Neutrophil (primary cell): ENCODE results near the gene SATB1.
"Not testable (repeated sequence)": the region's sequence is repeated elsewhere in the genome, so short reads cannot be mapped to it uniquely, and the experiment has no call there.

Experiments
- H3K27ac ChIP-seq: fragments of 200-600 bp; sonication (generic); 2 replicates; pipeline ENCODE4 v1.5.1; 2016; ENCODE audit warnings: mild to moderate bottlenecking, moderate library complexity
- H3K27me3 ChIP-seq: fragments of 200-600 bp; sonication (generic); 2 replicates; pipeline ENCODE4 v1.6.0; 2016; ENCODE audit warnings: mild to moderate bottlenecking
- H3K36me3 ChIP-seq: fragments of 200-600 bp; sonication (generic); 2 replicates; pipeline ENCODE4 v1.5.1; 2017
- H3K4me1 ChIP-seq, 2 experiments: fragments of 200-600 bp in 1 of 2; sonication (generic) in 1 of 2; 1 replicate in 1 of 2; 2 replicates in 1 of 2; pipeline versions ENCODE4 v1.5.1 to v1.6.1; 2013 to 2016; ENCODE audit warnings: low read depth in 1 of 2, low read length in 1 of 2, mild to moderate bottlenecking in 1 of 2, moderate library complexity in 1 of 2; ENCODE audit not compliant: control insufficient read depth in 1 of 2, insufficient read depth in 1 of 2
- H3K4me3 ChIP-seq, 2 experiments: fragments of 200-600 bp in 1 of 2; sonication (generic) in 1 of 2; 1 replicate in 1 of 2; 2 replicates in 1 of 2; pipeline ENCODE4 v1.5.1; 2013 to 2016; ENCODE audit warnings: low read depth in 1 of 2, low read length in 1 of 2, mild to moderate bottlenecking in 1 of 2, moderate library complexity in 1 of 2
- H3K9me3 ChIP-seq: fragments of 200-600 bp; sonication (generic); 2 replicates; pipeline ENCODE4 v1.5.1; 2016
- CTCF ChIP-seq: fragments of 200-600 bp; sonication (generic); IDR thresholded peaks from 2 replicates; pipeline ENCODE4 v1.5.1; 2016; ENCODE audit warnings: antibody characterized with exemption

SATB1 gene

GRCh38 chr3:18344306-18345014, 80.7 kb downstream of the SATB1 start:
- H3K36me3 ChIP-seq, result peaks cover 19% of the 10 kb centered on the region
- TF ChIP-seq CTCF, result no peak

GRCh38 chr3:18343809-18344208, 81.3 kb downstream of the SATB1 start:
- no peak for TF ChIP-seq CTCF

More at GRCh38 chr3:18344306-18345014, 80.7 kb downstream of the SATB1 start:
- Histone ChIP-seq H3K4me1 (no peaks in the 10 kb centered on the region), H3K9me3 (no peaks in the 10 kb centered on the region), H3K27ac (no peak overlapping the region), H3K4me3 (no peak overlapping the region), H3K27me3 (no peaks in the 10 kb centered on the region)

GRCh38 chr3:18338827-18339514, 86.2 kb downstream of the SATB1 start:
- H3K27me3 ChIP-seq, result no peaks in the 10 kb centered on the region
- no peak for TF ChIP-seq CTCF
- no peaks in the 10 kb centered on the region for H3K4me1 ChIP-seq
- H3K4me3 ChIP-seq, result no peak overlapping the region
- no peak overlapping the region for H3K27ac ChIP-seq
- H3K9me3 ChIP-seq, result no peaks in the 10 kb centered on the region
- no peaks in the 10 kb centered on the region for H3K36me3 ChIP-seq

More at GRCh38 chr3:18343809-18344208, 81.3 kb downstream of the SATB1 start:
- Histone ChIP-seq H3K27me3 (no peaks in the 10 kb centered on the region), H3K27ac (no peak overlapping the region), H3K9me3 (no peaks in the 10 kb centered on the region), H3K4me1 (no peaks in the 10 kb centered on the region), H3K36me3 (peaks cover 12% of the 10 kb centered on the region), H3K4me3 (no peak overlapping the region)

GRCh38 chr3:18337231-18337630, 87.9 kb downstream of the SATB1 start:
- Histone ChIP-seq H3K4me1 (no peaks in the 10 kb centered on the region), H3K27ac (no peak overlapping the region), H3K27me3 (no peaks in the 10 kb centered on the region), H3K4me3 (no peak overlapping the region), H3K9me3 (no peaks in the 10 kb centered on the region), H3K36me3 (no peaks in the 10 kb centered on the region)
- TF ChIP-seq CTCF, result no peak

- H3K4me3 ChIP-seq, result no peak overlapping the region
- H3K27ac ChIP-seq, result no peak overlapping the region
- no peaks in the 10 kb centered on the region for H3K36me3 ChIP-seq
- H3K27me3 ChIP-seq, result no peaks in the 10 kb centered on the region
- no peak for TF ChIP-seq CTCF
- H3K9me3 ChIP-seq, result no peaks in the 10 kb centered on the region
- no peaks in the 10 kb centered on the region for H3K4me1 ChIP-seq
Observed at GRCh38 chr3:18334837-18335601, 90.1 kb downstream of the SATB1 start.

- not testable (repeated sequence) for H3K4me1 ChIP-seq, H3K27me3 ChIP-seq, H3K36me3 ChIP-seq, H3K9me3 ChIP-seq, H3K27ac ChIP-seq, H3K4me3 ChIP-seq
Observed at GRCh38 chr3:18330772-18331441, 94.2 kb downstream of the SATB1 start.
